ENCODE results near the gene DGKA. TPM values are rescaled to one million over a fixed set of nuclear protein-coding genes. Genes with fewer than 3 reads are reported as not detected.
A peak's percentile ranks its signal among the peaks of the same experiment; 100 is the strongest.

The DGKA gene
- polyA plus RNA-seq (2013, experiment 1 of 2) = 32.7 TPM
- polyA plus RNA-seq (2013, experiment 2 of 2) = 33.5 TPM

DNA sequence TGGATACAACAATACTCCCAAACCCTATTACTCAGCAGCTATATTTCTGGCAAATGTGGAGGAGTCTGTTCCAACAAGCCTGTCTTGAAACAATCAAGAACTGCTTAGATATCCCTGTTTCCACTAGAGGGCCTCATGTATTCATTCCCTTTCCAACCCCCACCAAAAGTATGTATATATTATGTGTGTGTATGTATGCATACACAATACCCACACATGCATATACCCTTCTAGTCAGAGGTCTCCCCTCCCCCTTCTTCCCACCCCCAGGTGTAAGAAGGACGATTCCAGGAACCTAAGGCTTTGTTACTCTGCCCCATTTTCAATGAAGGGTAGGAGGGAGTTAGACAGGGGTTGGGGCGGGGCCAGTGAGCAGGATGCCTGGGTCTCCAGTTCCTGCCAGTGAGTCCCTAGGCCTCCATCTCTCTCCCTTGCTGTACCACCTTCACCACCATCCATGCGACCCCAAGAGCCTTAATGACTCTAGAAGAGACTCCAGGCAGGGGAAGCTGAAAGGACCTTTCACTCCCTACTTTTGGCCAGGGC lies at the start of gene DGKA:
Gene DGKA (plus strand): TSS at position 392 of the 546 bp plus-strand sequence. CDS start 5,342 bp downstream, outside the sequence.
- Histone ChIP-seq H3K4me3 (ENCODE audit: insufficient read depth in 1 of 2, low read depth in 1 of 2, low read length in 2 of 2) (peak within 1 kb of the TSS; percentile 65 to 84), H2BK5ac (ENCODE audit: low read depth, low read length, poor library complexity, severe bottlenecking) (peak within 1 kb of the TSS; percentile 53), H3K14ac (ENCODE audit: low read length in 2 of 2) (no peak within 1 kb of the TSS), H3K36me3 (ENCODE audit: control insufficient read depth in 1 of 2, insufficient read depth in 2 of 2, low read depth in 1 of 2, low read length in 2 of 2) (no peaks in the 10 kb centered on the region), H3K79me1 (replicated peaks; ENCODE audit: low read length, poor library complexity, severe bottlenecking) (peaks cover 19% of the 10 kb centered on the region), H3K23ac (ENCODE audit: low read length in 2 of 2) (no peak within 1 kb of the TSS), H2BK12ac (ENCODE audit: low read length in 2 of 2) (peak within 1 kb of the TSS; percentile 67 to 92), H3K9me3 (ENCODE audit: control insufficient read depth, low read length) (no peaks in the 10 kb centered on the region), H4K8ac (ENCODE audit: low read length) (peak within 1 kb of the TSS; percentile 93), H3K4me1 (ENCODE audit: control insufficient read depth, insufficient read depth, low read depth, low read length) (peaks cover 19% of the 10 kb centered on the region), H3K27me3 (ENCODE audit: control insufficient read depth in 1 of 2, insufficient read depth in 1 of 2, low read length in 2 of 2) (no peaks in the 10 kb centered on the region), H3K9ac (ENCODE audit: low read length) (peak within 1 kb of the TSS; percentile 90), H3K27ac (ENCODE audit: low read length, poor library complexity, severe bottlenecking) (peak within 1 kb of the TSS; percentile 46), H2BK120ac (ENCODE audit: low read depth, low read length) (peak within 1 kb of the TSS; percentile 39), H3K18ac (ENCODE audit: low read depth in 1 of 2, low read length in 2 of 2) (peak within 1 kb of the TSS; percentile 69 to 76), H2AK5ac (ENCODE audit: low read length, severe bottlenecking) (peak within 1 kb of the TSS; percentile 32), H3K4me2 (ENCODE audit: low read length, poor library complexity, severe bottlenecking) (peak within 1 kb of the TSS; percentile 97), H3K4ac (ENCODE audit: low read depth in 1 of 2, low read length in 2 of 2) (peak within 1 kb of the TSS; percentile 62 to 88), H2BK15ac (ENCODE audit: low read depth, poor library complexity, severe bottlenecking) (peak within 1 kb of the TSS; percentile 35), H2AFZ (ENCODE audit: low read depth, low read length) (peak within 1 kb of the TSS; percentile 8), H4K91ac (ENCODE audit: low read length) (peak within 1 kb of the TSS; percentile 84)
- peak; percentile 83 for DNase-seq
- WGBS = 100% methylated on average over 1 of the region's 3 CpGs

DNA sequence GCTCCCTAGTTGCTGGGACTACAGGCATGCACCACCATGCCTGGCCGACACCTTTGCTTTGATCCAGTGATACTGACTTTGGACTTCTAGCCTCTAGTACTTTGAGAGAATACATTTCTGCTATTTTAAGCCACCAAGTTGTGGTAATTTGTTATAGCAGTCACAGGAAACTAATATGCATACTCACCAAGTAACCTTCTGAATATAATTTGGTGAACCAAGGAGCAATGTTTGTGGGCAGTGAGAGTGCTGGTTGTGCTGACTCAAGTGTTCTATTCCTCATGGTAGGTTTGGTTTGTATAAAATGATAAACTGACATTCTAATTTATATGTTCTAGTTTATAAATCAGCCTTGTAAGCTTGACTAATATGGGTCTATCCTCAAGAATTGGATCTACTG lies 45.8 kb upstream of the DGKA start:
- WGBS = 100% methylated on average over 1 of the region's 1 CpG
- H3K36me3 ChIP-seq (ENCODE audit: control insufficient read depth in 1 of 2, insufficient read depth in 2 of 2, low read depth in 1 of 2, low read length in 2 of 2) = no peaks in the 10 kb centered on the region
- H2AFZ ChIP-seq (ENCODE audit: low read depth, low read length) = no peak overlapping the region
- no peak overlapping the region for H2BK15ac ChIP-seq (ENCODE audit: low read depth, poor library complexity, severe bottlenecking)
- H3K23ac ChIP-seq (ENCODE audit: low read length in 2 of 2) = no peak overlapping the region
- H2BK12ac ChIP-seq (ENCODE audit: low read length in 2 of 2) = no peak overlapping the region
- no peak overlapping the region for H4K91ac ChIP-seq (ENCODE audit: low read length)
- no peak overlapping the region for H3K18ac ChIP-seq (ENCODE audit: low read depth in 1 of 2, low read length in 2 of 2)
- H3K4ac ChIP-seq (ENCODE audit: low read depth in 1 of 2, low read length in 2 of 2) = no peak overlapping the region
- H3K14ac ChIP-seq (ENCODE audit: low read length in 2 of 2) = no peak overlapping the region
- H2BK120ac ChIP-seq (ENCODE audit: low read depth, low read length) = no peak overlapping the region
- H2AK5ac ChIP-seq (ENCODE audit: low read length, severe bottlenecking) = no peak overlapping the region
- no peak overlapping the region for H3K4me3 ChIP-seq (ENCODE audit: insufficient read depth in 1 of 2, low read depth in 1 of 2, low read length in 2 of 2)
- H3K27ac ChIP-seq (ENCODE audit: low read length, poor library complexity, severe bottlenecking) = no peak overlapping the region
- H3K4me1 ChIP-seq (ENCODE audit: control insufficient read depth, insufficient read depth, low read depth, low read length) = no peaks in the 10 kb centered on the region
- no peak overlapping the region for H3K4me2 ChIP-seq (ENCODE audit: low read length, poor library complexity, severe bottlenecking)
- H2BK5ac ChIP-seq (ENCODE audit: low read depth, low read length, poor library complexity, severe bottlenecking) = no peak overlapping the region
- no peak overlapping the region for H3K9ac ChIP-seq (ENCODE audit: low read length)
- H3K9me3 ChIP-seq (ENCODE audit: control insufficient read depth, low read length) = no peaks in the 10 kb centered on the region
- no peak for DNase-seq
- no peaks in the 10 kb centered on the region for H3K79me1 ChIP-seq (replicated peaks; ENCODE audit: low read length, poor library complexity, severe bottlenecking)
- no peaks in the 10 kb centered on the region for H3K27me3 ChIP-seq (ENCODE audit: control insufficient read depth in 1 of 2, insufficient read depth in 1 of 2, low read length in 2 of 2)
- H4K8ac ChIP-seq (ENCODE audit: low read length) = no peak overlapping the region

DNA sequence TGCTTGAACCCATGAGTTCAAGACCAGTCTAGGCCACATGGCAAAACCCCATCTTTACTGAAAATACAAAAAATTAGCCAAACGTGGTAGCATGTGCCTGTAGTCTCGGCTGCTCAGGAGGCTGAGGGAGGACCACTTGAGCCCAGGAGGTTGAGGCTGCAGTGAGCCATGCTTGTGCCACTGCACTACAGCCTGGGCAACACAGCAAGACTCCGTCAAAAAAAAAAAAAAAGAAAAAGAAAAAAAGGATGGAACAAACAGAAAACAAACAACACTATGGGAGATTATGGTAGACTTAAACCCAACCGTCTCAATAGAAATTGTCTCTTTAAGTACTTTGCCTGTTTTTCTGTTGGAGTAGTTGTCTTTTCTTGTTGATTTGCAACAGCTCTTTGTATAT lies 39.7 kb upstream of the DGKA start:
- no peaks in the 10 kb centered on the region for H3K79me1 ChIP-seq (replicated peaks; ENCODE audit: low read length, poor library complexity, severe bottlenecking)
- no peak overlapping the region for H3K18ac ChIP-seq (ENCODE audit: low read depth in 1 of 2, low read length in 2 of 2)
- no peak overlapping the region for H3K4me2 ChIP-seq (ENCODE audit: low read length, poor library complexity, severe bottlenecking)
- H3K27me3 ChIP-seq (ENCODE audit: control insufficient read depth in 1 of 2, insufficient read depth in 1 of 2, low read length in 2 of 2) = no peaks in the 10 kb centered on the region
- H2AK5ac ChIP-seq (ENCODE audit: low read length, severe bottlenecking) = no peak overlapping the region
- DNase-seq = no peak
- no peak overlapping the region for H2BK5ac ChIP-seq (ENCODE audit: low read depth, low read length, poor library complexity, severe bottlenecking)
- H2AFZ ChIP-seq (ENCODE audit: low read depth, low read length) = no peak overlapping the region
- H2BK15ac ChIP-seq (ENCODE audit: low read depth, poor library complexity, severe bottlenecking) = no peak overlapping the region
- no peak overlapping the region for H3K14ac ChIP-seq (ENCODE audit: low read length in 2 of 2)
- no peak overlapping the region for H2BK12ac ChIP-seq (ENCODE audit: low read length in 2 of 2)
- H3K4me1 ChIP-seq (ENCODE audit: control insufficient read depth, insufficient read depth, low read depth, low read length) = no peaks in the 10 kb centered on the region
- H3K9ac ChIP-seq (ENCODE audit: low read length) = no peak overlapping the region
- H3K36me3 ChIP-seq (ENCODE audit: control insufficient read depth in 1 of 2, insufficient read depth in 2 of 2, low read depth in 1 of 2, low read length in 2 of 2) = no peaks in the 10 kb centered on the region
- no peak overlapping the region for H3K4ac ChIP-seq (ENCODE audit: low read depth in 1 of 2, low read length in 2 of 2)
- H4K8ac ChIP-seq (ENCODE audit: low read length) = no peak overlapping the region
- no peak overlapping the region for H4K91ac ChIP-seq (ENCODE audit: low read length)
- WGBS = 100% methylated on average over 2 of the region's 4 CpGs
- no peak overlapping the region for H3K27ac ChIP-seq (ENCODE audit: low read length, poor library complexity, severe bottlenecking)
- no peak overlapping the region for H2BK120ac ChIP-seq (ENCODE audit: low read depth, low read length)
- no peak overlapping the region for H3K4me3 ChIP-seq (ENCODE audit: insufficient read depth in 1 of 2, low read depth in 1 of 2, low read length in 2 of 2)
- H3K23ac ChIP-seq (ENCODE audit: low read length in 2 of 2) = no peak overlapping the region
- H3K9me3 ChIP-seq (ENCODE audit: control insufficient read depth, low read length) = no peaks in the 10 kb centered on the region

DNA sequence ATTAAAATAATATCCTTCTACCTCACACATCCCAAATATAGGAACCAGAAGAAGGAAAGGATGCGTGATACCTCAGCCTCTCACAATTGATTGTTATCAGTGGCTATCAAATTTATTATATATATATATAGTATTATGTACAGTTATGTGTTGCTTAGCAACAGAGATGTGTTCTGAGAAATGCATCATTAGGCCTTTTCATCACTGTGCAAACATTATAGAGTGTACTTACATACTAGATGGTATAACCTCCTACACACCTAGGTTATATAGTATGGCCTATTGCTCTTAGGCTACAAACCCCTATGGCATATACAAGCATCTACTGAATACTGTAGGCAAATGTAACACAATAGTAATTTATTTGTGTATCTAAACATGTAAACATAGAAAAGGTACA lies 37.2 kb upstream of the DGKA start:
- Histone ChIP-seq H3K79me1 (replicated peaks; ENCODE audit: low read length, poor library complexity, severe bottlenecking) (no peaks in the 10 kb centered on the region), H2BK120ac (ENCODE audit: low read depth, low read length) (no peak overlapping the region), H3K27ac (ENCODE audit: low read length, poor library complexity, severe bottlenecking) (no peak overlapping the region), H3K4ac (ENCODE audit: low read depth in 1 of 2, low read length in 2 of 2) (no peak overlapping the region), H3K4me1 (ENCODE audit: control insufficient read depth, insufficient read depth, low read depth, low read length) (no peaks in the 10 kb centered on the region), H2BK15ac (ENCODE audit: low read depth, poor library complexity, severe bottlenecking) (no peak overlapping the region), H3K18ac (ENCODE audit: low read depth in 1 of 2, low read length in 2 of 2) (no peak overlapping the region), H3K4me2 (ENCODE audit: low read length, poor library complexity, severe bottlenecking) (no peak overlapping the region), H2AK5ac (ENCODE audit: low read length, severe bottlenecking) (no peak overlapping the region), H2BK5ac (ENCODE audit: low read depth, low read length, poor library complexity, severe bottlenecking) (no peak overlapping the region), H3K23ac (ENCODE audit: low read length in 2 of 2) (no peak overlapping the region), H3K9ac (ENCODE audit: low read length) (no peak overlapping the region), H3K9me3 (ENCODE audit: control insufficient read depth, low read length) (no peaks in the 10 kb centered on the region), H2AFZ (ENCODE audit: low read depth, low read length) (no peak overlapping the region), H4K8ac (ENCODE audit: low read length) (no peak overlapping the region), H3K27me3 (ENCODE audit: control insufficient read depth in 1 of 2, insufficient read depth in 1 of 2, low read length in 2 of 2) (no peaks in the 10 kb centered on the region), H3K14ac (ENCODE audit: low read length in 2 of 2) (no peak overlapping the region), H4K91ac (ENCODE audit: low read length) (no peak overlapping the region), H3K36me3 (ENCODE audit: control insufficient read depth in 1 of 2, insufficient read depth in 2 of 2, low read depth in 1 of 2, low read length in 2 of 2) (no peaks in the 10 kb centered on the region), H3K4me3 (ENCODE audit: insufficient read depth in 1 of 2, low read depth in 1 of 2, low read length in 2 of 2) (no peak overlapping the region), H2BK12ac (ENCODE audit: low read length in 2 of 2) (no peak overlapping the region)
- WGBS = no CpG with 5 or more reads among the region's 1 CpG
- no peak for DNase-seq
